Naive B cell (primary cell): ENCODE data around the gene SMARCD2. TPM values are rescaled to one million over a fixed set of nuclear protein-coding genes. Genes with fewer than 3 reads are reported as not detected.
A peak's percentile ranks its signal among the peaks of the same experiment; 100 is the strongest.

Source experiments
- ATAC-seq, 2 donors: fragments of 150-1000 bp; cut with Tn5 transposase; 2 replicates each; pipeline ENCODE4 v1.10.0; 2021; ENCODE audit warnings: low read depth in 2 of 2, mild to moderate bottlenecking in 2 of 2, moderate library complexity in 2 of 2
- DNase-seq: peaks from one replicate; pipeline ENCODE4 v3.0.0; 2022
- H3K27ac Mint-ChIP-seq, 6 donors: one replicate each; pipeline ENCODE4 v1.8.0; 2020 to 2022; ENCODE audit warnings: mild to moderate bottlenecking in 6 of 6, mixed read lengths in 6 of 6, moderate library complexity in 5 of 6, inconsistent platforms in 2 of 6
- H3K27me3 Mint-ChIP-seq, 3 donors: one replicate each; pipeline ENCODE4 v1.8.0; 2021 to 2022; ENCODE audit warnings: mixed read lengths in 3 of 3, mild to moderate bottlenecking in 1 of 3
- H3K36me3 Mint-ChIP-seq, 2 donors: one replicate each; pipeline ENCODE4 v1.8.0; 2020 to 2022; ENCODE audit warnings: mixed read lengths in 2 of 2, inconsistent platforms in 1 of 2, mild to moderate bottlenecking in 1 of 2
- H3K4me1 Mint-ChIP-seq, 3 donors: one replicate each; pipeline ENCODE4 v1.8.0; 2020 to 2022; ENCODE audit warnings: mixed read lengths in 3 of 3, inconsistent platforms in 1 of 3, mild to moderate bottlenecking in 1 of 3, moderate library complexity in 1 of 3
- H3K4me3 Mint-ChIP-seq, 8 donors: one replicate each; pipeline ENCODE4 v1.8.0; 2020 to 2022; ENCODE audit warnings: mild to moderate bottlenecking in 8 of 8, mixed read lengths in 8 of 8, moderate library complexity in 8 of 8, inconsistent platforms in 2 of 8
- H3K9me3 Mint-ChIP-seq, 7 donors: one replicate each; pipeline ENCODE4 v1.8.0; 2020 to 2022; ENCODE audit warnings: mixed read lengths in 7 of 7, mild to moderate bottlenecking in 5 of 7, inconsistent platforms in 2 of 7, moderate library complexity in 1 of 7
- polyA plus RNA-seq, 6 donors: library from polyadenylated mRNA; unstranded; fragments of 300-500 nt; fragmentation: Illumina TruSeq; gene quantifications; one replicate each; pipeline ENCODE4 v1.2.3, GENCODE V29; 2021; ENCODE audit warnings: low read depth in 6 of 6

The SMARCD2 gene
- polyA plus RNA-seq, 6 donors from 2014 or later: 62.0 to 142 (median 95.1) TPM

GRCh38 chr17:63823659-63824331 lies 18.7 kb downstream of the SMARCD2 start:
- no peak for ATAC-seq
- H3K9me3 Mint-ChIP-seq: no peaks in the 10 kb centered on the region
- H3K4me3 Mint-ChIP-seq: peak overlapping the region in 3 of 8 donors; percentile 52 to 97 (median 87)
- H3K4me1 Mint-ChIP-seq: peaks cover 61 to 76% (median 66%) of the 10 kb centered on the region in 3 donors
- H3K36me3 Mint-ChIP-seq: peaks cover 16 to 50% of the 10 kb centered on the region in 2 donors
- DNase-seq: no peak
- peak overlapping the region; percentile 77 to 91 (median 84) for H3K27ac Mint-ChIP-seq
- H3K27me3 Mint-ChIP-seq: no peaks in the 10 kb centered on the region

GRCh38 chr17:63822537-63822936 lies 19.9 kb downstream of the SMARCD2 start:
- Mint-ChIP-seq H3K27ac (peak overlapping the region in 5 of 6 donors; percentile 38 to 89 (median 76)), H3K27me3 (no peaks in the 10 kb centered on the region), H3K4me1 (peaks cover 56 to 64% (median 58%) of the 10 kb centered on the region in 3 donors), H3K36me3 (peaks cover 16 to 58% of the 10 kb centered on the region in 2 donors), H3K9me3 (no peaks in the 10 kb centered on the region), H3K4me3 (peak overlapping the region in 2 of 8 donors; percentile 64 to 65)
- no peak for ATAC-seq
- DNase-seq: no peak

- no peaks in the 10 kb centered on the region for H3K27me3 Mint-ChIP-seq
- H3K4me3 Mint-ChIP-seq: peak overlapping the region; percentile 2 to 81 (median 58)
- peaks cover 16 to 51% of the 10 kb centered on the region in 2 donors for H3K36me3 Mint-ChIP-seq
- no peaks in the 10 kb centered on the region for H3K9me3 Mint-ChIP-seq
- peaks cover 49 to 57% (median 54%) of the 10 kb centered on the region in 3 donors for H3K4me1 Mint-ChIP-seq
- DNase-seq: no peak
- H3K27ac Mint-ChIP-seq: peak overlapping the region; percentile 44 to 95 (median 82)
- peak in 1 of 2 donors; percentile 6 for ATAC-seq
These were observed 20.7 kb downstream of the SMARCD2 start for GRCh38 chr17:63821804-63822203.

- Mint-ChIP-seq H3K36me3 (peaks cover 16 to 48% of the 10 kb centered on the region in 2 donors), H3K4me1 (peaks cover 42 to 50% (median 47%) of the 10 kb centered on the region in 3 donors), H3K9me3 (no peaks in the 10 kb centered on the region), H3K27me3 (no peaks in the 10 kb centered on the region), H3K27ac (peak overlapping the region in 3 of 6 donors; percentile 16 to 76 (median 60)), H3K4me3 (peak overlapping the region in 6 of 8 donors; percentile 3 to 61 (median 12))
- ATAC-seq (no peak), DNase-seq (no peak)
These were observed 21.4 kb downstream of the SMARCD2 start for GRCh38 chr17:63820963-63821561.

GRCh38 chr17:63819585-63820537 lies 22.6 kb downstream of the SMARCD2 start:
- peak in 1 of 2 donors; percentile 18 for ATAC-seq

GRCh38 chr17:63819131-63819530 lies 23.4 kb downstream of the SMARCD2 start:
- Mint-ChIP-seq H3K36me3 (peaks cover 11 to 42% of the 10 kb centered on the region in 2 donors), H3K4me1 (peaks cover 31 to 37% (median 32%) of the 10 kb centered on the region in 3 donors), H3K27ac (peak overlapping the region in 4 of 6 donors; percentile 12 to 84 (median 68)), H3K4me3 (peak overlapping the region in 1 of 8 donors; percentile 43), H3K27me3 (no peaks in the 10 kb centered on the region), H3K9me3 (no peaks in the 10 kb centered on the region)
- ATAC-seq (no peak), DNase-seq (no peak)

More at GRCh38 chr17:63819585-63820537, 22.6 kb downstream of the SMARCD2 start:
- peaks cover 16 to 48% of the 10 kb centered on the region in 2 donors for H3K36me3 Mint-ChIP-seq
- H3K27ac Mint-ChIP-seq: peak overlapping the region; percentile 7 to 94 (median 72)
- no peaks in the 10 kb centered on the region for H3K9me3 Mint-ChIP-seq
- no peak for DNase-seq
- no peaks in the 10 kb centered on the region for H3K27me3 Mint-ChIP-seq
- H3K4me3 Mint-ChIP-seq: peak overlapping the region in 5 of 8 donors; percentile 18 to 83 (median 43)
- H3K4me1 Mint-ChIP-seq: peaks cover 38 to 44% (median 39%) of the 10 kb centered on the region in 3 donors

- no peaks in the 10 kb centered on the region for H3K27me3 Mint-ChIP-seq
- peak overlapping the region in 2 of 8 donors; percentile 54 to 55 for H3K4me3 Mint-ChIP-seq
- no peak for ATAC-seq
- H3K27ac Mint-ChIP-seq: peak overlapping the region in 2 of 6 donors; percentile 90 to 94
- peaks cover 22 to 24% (median 24%) of the 10 kb centered on the region in 3 donors for H3K4me1 Mint-ChIP-seq
- DNase-seq: no peak
- H3K36me3 Mint-ChIP-seq: peaks cover 17 to 32% of the 10 kb centered on the region in 2 donors
- H3K9me3 Mint-ChIP-seq: no peaks in the 10 kb centered on the region
These were observed 24.6 kb downstream of the SMARCD2 start for GRCh38 chr17:63817736-63818385.

GRCh38 chr17:63816669-63817068 lies 25.8 kb downstream of the SMARCD2 start:
- no peak for DNase-seq
- no peak overlapping the region for H3K4me3 Mint-ChIP-seq
- H3K36me3 Mint-ChIP-seq: peaks cover 13 to 27% of the 10 kb centered on the region in 2 donors
- no peaks in the 10 kb centered on the region for H3K9me3 Mint-ChIP-seq
- H3K27me3 Mint-ChIP-seq: no peaks in the 10 kb centered on the region
- ATAC-seq: no peak
- H3K4me1 Mint-ChIP-seq: peaks cover 12 to 16% (median 12%) of the 10 kb centered on the region in 3 donors
- no peak overlapping the region for H3K27ac Mint-ChIP-seq

GRCh38 chr17:63816123-63816522 lies 26.4 kb downstream of the SMARCD2 start:
- no peak overlapping the region for H3K27ac Mint-ChIP-seq

GRCh38 chr17:63809970-63810369 lies 32.5 kb downstream of the SMARCD2 start:
- peak; percentile 80 to 90 for ATAC-seq
- DNase-seq: no peak
- Mint-ChIP-seq H3K4me1 (peaks cover 14 to 29% (median 14%) of the 10 kb centered on the region in 3 donors), H3K27me3 (no peaks in the 10 kb centered on the region), H3K36me3 (peaks cover 8 to 19% of the 10 kb centered on the region in 2 donors), H3K4me3 (peak overlapping the region in 3 of 8 donors; percentile 4 to 48 (median 40)), H3K9me3 (no peaks in the 10 kb centered on the region), H3K27ac (peak overlapping the region; percentile 39 to 77 (median 62))

More at GRCh38 chr17:63816123-63816522, 26.4 kb downstream of the SMARCD2 start:
- Mint-ChIP-seq H3K4me1 (peaks cover 7 to 12% (median 11%) of the 10 kb centered on the region in 3 donors), H3K27me3 (no peaks in the 10 kb centered on the region), H3K9me3 (no peaks in the 10 kb centered on the region), H3K36me3 (peaks cover 13 to 21% of the 10 kb centered on the region in 2 donors), H3K4me3 (no peak overlapping the region)
- ATAC-seq: no peak
- DNase-seq: no peak

GRCh38 chr17:63805591-63805990 lies 36.9 kb downstream of the SMARCD2 start:
- H3K9me3 Mint-ChIP-seq: no peaks in the 10 kb centered on the region
- H3K36me3 Mint-ChIP-seq: peaks cover 14 to 22% of the 10 kb centered on the region in 2 donors
- ATAC-seq (no peak), DNase-seq (no peak)
- H3K27ac Mint-ChIP-seq: peak overlapping the region in 1 of 6 donors; percentile 19
- no peak overlapping the region for H3K4me3 Mint-ChIP-seq
- peaks cover 14 to 25% (median 14%) of the 10 kb centered on the region in 3 donors for H3K4me1 Mint-ChIP-seq
- H3K27me3 Mint-ChIP-seq: no peaks in the 10 kb centered on the region

GRCh38 chr17:63804328-63804727 lies 38.2 kb downstream of the SMARCD2 start:
- H3K27ac Mint-ChIP-seq: peak overlapping the region in 3 of 6 donors; percentile 6 to 87 (median 30)
- H3K27me3 Mint-ChIP-seq: no peaks in the 10 kb centered on the region

More at GRCh38 chr17:63804328-63804727, 38.2 kb downstream of the SMARCD2 start:
- Mint-ChIP-seq H3K4me1 (peaks cover 6 to 13% (median 7%) of the 10 kb centered on the region in 3 donors), H3K9me3 (no peaks in the 10 kb centered on the region), H3K36me3 (peaks cover 16 to 25% of the 10 kb centered on the region in 2 donors), H3K4me3 (no peak overlapping the region)
- no peak for DNase-seq
- no peak for ATAC-seq
